Psoas muscle (tissue), 8 donors: ENCODE data around the gene TASP1. TPM values are rescaled to one million over a fixed set of nuclear protein-coding genes. Genes with fewer than 3 reads are reported as not detected.
"Not testable (repeated sequence)": the region's sequence is repeated elsewhere in the genome, so short reads cannot be mapped to it uniquely, and the experiment has no call there.

Experiments
- ATAC-seq, 4 donors: fragments of 200-7000 bp; cut with Tn5 transposase; one replicate each; pipeline ENCODE4 v1.9.1; 2020; ENCODE audit warnings: moderate library complexity in 3 of 4, mild to moderate bottlenecking in 2 of 4
- DNase-seq, 2 donors: peaks; one replicate each; pipeline ENCODE4 v3.0.0-alpha.2; 2020
- H3K27ac ChIP-seq: fragments of 200-600 bp; one replicate; pipeline ENCODE4 v1.8.0; 2022
- H3K27me3 ChIP-seq, 3 donors: fragments of 200-600 bp in 1 of 3; one replicate each; pipeline versions ENCODE4 v1.6.1 to v1.8.0; 2013 to 2022; ENCODE audit warnings: low read length in 2 of 3, mild to moderate bottlenecking in 2 of 3, moderate library complexity in 1 of 3; ENCODE audit not compliant: insufficient read depth in 3 of 3
- H3K36me3 ChIP-seq, 2 donors: fragments of 200-600 bp in 1 of 2; one replicate each; pipeline versions ENCODE4 v1.6.1 to v1.8.0; 2013 to 2022; ENCODE audit warnings: low read depth in 1 of 2, mild to moderate bottlenecking in 1 of 2, moderate library complexity in 1 of 2; ENCODE audit not compliant: insufficient read depth in 1 of 2
- H3K4me1 ChIP-seq: fragments of 200-600 bp; one replicate; pipeline ENCODE4 v1.8.0; 2022
- H3K4me3 ChIP-seq: fragments of 200-600 bp; one replicate; pipeline ENCODE4 v1.8.0; 2022; ENCODE audit warnings: mild to moderate bottlenecking
- H3K9me3 ChIP-seq: fragments of 200-600 bp; one replicate; pipeline ENCODE4 v1.8.0; 2022
- CTCF ChIP-seq: fragments of 200-600 bp; IDR thresholded peaks from one replicate; pipeline ENCODE4 v1.8.0; 2022; ENCODE audit warnings: antibody characterized with exemption
- WGBS, 3 donors: extraction: QIAGEN DNeasy Blood & Tissue Kit; methylation state at CpG; one replicate each; pipeline versions ENCODE4 v1.1.6 to v1.1.7; 2013; 5-methylcytosine and 5-hydroxymethylcytosine counted together
- intact Hi-C, 2 donors: fragments of 100-400 bp; cut with DNase I; formaldehyde crosslinking; loops; one replicate each; pipeline versions ENCODE4 v1.11.0 to v1.14.2; 2022
- polyA plus RNA-seq, 3 donors: library from polyadenylated mRNA; stranded (reverse); fragments of 200-250 nt; gene quantifications; one replicate each; pipeline ENCODE4 v1.2.3, GENCODE V29; 2013
- total RNA-seq, 4 donors: library from RNA; stranded (reverse); fragmentation: NEBNext Ultra II Directional in 2 of 4; extraction: Animal tissue kit (Norgen Biotek cat#: 25700) in 2 of 4; gene quantifications; one replicate each; pipeline versions ENCODE4 v1.2.1 to v1.2.4, GENCODE V29; 2021 to 2023
- donor health status: healthy with polysubstance abuse.
- donor health status: DM: no; HTN: no; CAD: no; lungs with moderate emphysema.
- donor health status: Bipolar disorder and iron deficiency.
- donor health status: healthy.
- donor health status: DM: yes; HTN: yes; CAD: no.
- donor health status: DM: no; HTN: no; CAD: no.
- donor health status: DM: no; HTN: no; CAD: no.
- donor health status: DM: yes; HTN: yes; CAD: no.

Gene TASP1
- total and polyA plus RNA-seq, 7 donors, result 1.8 to 4.8 (median 3.2) TPM

GRCh38 chr20:13665709-13666395 is 27.1 kb upstream of the TASP1 start:
- no peaks in the 10 kb centered on the region for H3K4me1 ChIP-seq
- no peaks in the 10 kb centered on the region for H3K9me3 ChIP-seq
- no peak for ATAC-seq
- H3K4me3 ChIP-seq, result no peak overlapping the region
- no peaks in the 10 kb centered on the region for H3K36me3 ChIP-seq
- DNase-seq, result no peak
- intact Hi-C loops, result no loop called here
- H3K27me3 ChIP-seq, result peaks cover 0 to 7% (median 0%) of the 10 kb centered on the region in 3 donors
- WGBS, 3 donors, result 70 to 77% (median 76%) methylated on average over 7 of the region's 7 CpGs
- H3K27ac ChIP-seq, result no peak overlapping the region
- no peak for TF ChIP-seq CTCF

- no peaks in the 10 kb centered on the region for H3K36me3 ChIP-seq
- H3K27ac ChIP-seq, result no peak overlapping the region
- intact Hi-C loops, result no loop called here
- peaks cover 0 to 7% (median 3%) of the 10 kb centered on the region in 3 donors for H3K27me3 ChIP-seq
- no peak overlapping the region for H3K4me3 ChIP-seq
- H3K4me1 ChIP-seq, result no peaks in the 10 kb centered on the region
- WGBS, 3 donors, result 22 to 32% (median 28%) methylated on average over 11 of the region's 11 CpGs
- H3K9me3 ChIP-seq, result no peaks in the 10 kb centered on the region
- TF ChIP-seq CTCF, result no peak
- DNase-seq (no peak), ATAC-seq (no peak)
Measured at GRCh38 chr20:13661070-13661685, 22.4 kb upstream of the TASP1 start.

- Histone ChIP-seq H3K27me3 (peaks cover 2 to 4% (median 3%) of the 10 kb centered on the region in 3 donors), H3K4me1 (no peaks in the 10 kb centered on the region), H3K9me3 (no peaks in the 10 kb centered on the region), H3K27ac (no peak overlapping the region), H3K4me3 (no peak overlapping the region), H3K36me3 (no peaks in the 10 kb centered on the region)
- no peak for DNase-seq
- TF ChIP-seq CTCF, result no peak
- WGBS, 3 donors, result 83 to 91% (median 84%) methylated on average over 3 of the region's 3 CpGs
- intact Hi-C loops, result no loop called here
- no peak for ATAC-seq
Measured at GRCh38 chr20:13659288-13659687, 20.6 kb upstream of the TASP1 start.

GRCh38 chr20:13658060-13658459 is 19.3 kb upstream of the TASP1 start:
- H3K36me3 ChIP-seq, H3K4me1 ChIP-seq, H3K27me3 ChIP-seq, H3K9me3 ChIP-seq, H3K4me3 ChIP-seq, DNase-seq, intact Hi-C loops, ATAC-seq, H3K27ac ChIP-seq: not testable (repeated sequence)
- WGBS, 3 donors, result 87 to 91% (median 90%) methylated on average over 5 of the region's 5 CpGs

- peaks cover 2 to 5% (median 3%) of the 10 kb centered on the region in 3 donors for H3K27me3 ChIP-seq
- no peaks in the 10 kb centered on the region for H3K36me3 ChIP-seq
- TF ChIP-seq CTCF, result no peak
- H3K4me1 ChIP-seq, result no peaks in the 10 kb centered on the region
- no peak for ATAC-seq
- no peaks in the 10 kb centered on the region for H3K9me3 ChIP-seq
- H3K4me3 ChIP-seq, result no peak overlapping the region
- intact Hi-C loops, result no loop called here
- H3K27ac ChIP-seq, result no peak overlapping the region
- DNase-seq, result no peak
- 51 to 55% (median 51%) methylated on average over 4 of the region's 4 CpGs for WGBS, 3 donors
Measured at GRCh38 chr20:13656721-13657368, 18.1 kb upstream of the TASP1 start.
